RWPE1 (cell line): Measurements from ENCODE around the gene ADRM1.

Source experiments
- CTCF ChIA-PET: fragments of 350-600 bp; sonication (Branson Sonifier 250); formaldehyde crosslinking; extraction: SDS; loops from one replicate; lab custom pipeline; 2021; lab: Yijun Ruan, JAX
- POLR2A ChIA-PET: fragments of 400-600 bp; formaldehyde crosslinking; extraction: SDS; loops from one replicate; lab custom pipeline; 2020; ENCODE audit warnings: antibody characterized with exemption; ENCODE audit not compliant: low non-redundant PET; lab: Yijun Ruan, JAX
- DNase-seq: peaks from one replicate; pipeline ENCODE4 v3.0.0; 2012; ENCODE audit warnings: low spot score
- H3K27ac ChIP-seq: fragments of 450-650 bp; 2 replicates; pipeline ENCODE4 v1.5.1; 2017
- CTCF ChIP-seq: fragments of 450-650 bp; conservative IDR thresholded peaks from 2 replicates; pipeline ENCODE4 v1.5.1; 2017; ENCODE audit warnings: low read depth, mild to moderate bottlenecking

Gene ADRM1

GRCh38 chr20:62293111-62293784 lies 9.5 kb upstream of the ADRM1 start:
- no peak for TF ChIP-seq CTCF
- ChIA-PET CTCF (interaction anchor here (0.6 kb wide), 2 partner anchors 9 to 89 kb away, joined by 3 read pairs; partner anchors contain the start of gene ADRM1), POLR2A (no interaction called here)
- DNase-seq = no peak
- H3K27ac ChIP-seq = no peak overlapping the region

DNA sequence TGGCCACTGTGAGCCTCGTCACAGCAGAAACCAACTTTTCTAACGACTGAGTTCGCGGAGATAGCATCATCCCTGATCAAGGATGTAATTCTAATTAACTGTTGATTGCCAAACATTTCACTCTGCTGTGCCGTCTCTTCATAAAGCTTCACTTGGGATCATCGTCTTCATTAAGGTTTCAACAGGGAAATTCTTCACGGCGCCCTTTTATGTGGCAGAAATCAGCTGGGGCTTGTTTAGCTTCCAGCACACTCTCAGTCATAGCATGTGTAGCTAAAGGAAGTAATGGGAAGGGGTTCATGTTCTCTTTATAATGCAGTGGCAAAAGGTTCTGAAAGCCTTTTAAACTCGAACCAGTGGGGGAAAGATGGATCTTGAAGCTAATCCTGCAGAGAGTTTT lies 8.9 kb upstream of the ADRM1 start:
- ChIA-PET POLR2A (no interaction called here), CTCF (interaction anchor here (0.6 kb wide), 2 partner anchors 9 to 88 kb away, joined by 3 read pairs; partner anchors contain the start of gene ADRM1)
- no peak for DNase-seq
- TF ChIP-seq CTCF = no peak
- H3K27ac ChIP-seq = no peak overlapping the region

DNA sequence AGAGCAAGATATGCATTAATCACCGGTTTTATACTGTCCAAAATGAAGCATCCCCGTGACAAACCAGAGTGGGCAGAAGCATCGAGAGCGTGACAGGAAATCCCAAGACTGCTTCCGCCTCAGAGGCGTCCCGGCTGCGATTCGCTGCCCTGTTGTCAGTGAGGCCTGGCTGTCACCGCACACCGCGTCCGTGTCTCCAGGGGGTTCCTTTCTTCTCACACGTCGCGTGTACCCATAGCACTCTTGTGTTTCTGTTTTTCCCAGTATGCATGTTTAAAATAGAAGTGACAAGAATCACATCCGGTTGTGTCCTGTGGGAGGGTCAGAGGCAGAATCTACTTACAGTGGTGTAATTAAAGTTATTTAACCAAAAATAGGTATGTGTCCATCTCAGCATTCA lies 8.3 kb upstream of the ADRM1 start:
- CTCF ChIA-PET = no interaction called here
- no peak for TF ChIP-seq CTCF
- 0 out of 2 replicates have a peak overlapping the region, but pooled peaks have one; percentile 18 for H3K27ac ChIP-seq
- DNase-seq = no peak
- POLR2A ChIA-PET = no interaction called here

DNA sequence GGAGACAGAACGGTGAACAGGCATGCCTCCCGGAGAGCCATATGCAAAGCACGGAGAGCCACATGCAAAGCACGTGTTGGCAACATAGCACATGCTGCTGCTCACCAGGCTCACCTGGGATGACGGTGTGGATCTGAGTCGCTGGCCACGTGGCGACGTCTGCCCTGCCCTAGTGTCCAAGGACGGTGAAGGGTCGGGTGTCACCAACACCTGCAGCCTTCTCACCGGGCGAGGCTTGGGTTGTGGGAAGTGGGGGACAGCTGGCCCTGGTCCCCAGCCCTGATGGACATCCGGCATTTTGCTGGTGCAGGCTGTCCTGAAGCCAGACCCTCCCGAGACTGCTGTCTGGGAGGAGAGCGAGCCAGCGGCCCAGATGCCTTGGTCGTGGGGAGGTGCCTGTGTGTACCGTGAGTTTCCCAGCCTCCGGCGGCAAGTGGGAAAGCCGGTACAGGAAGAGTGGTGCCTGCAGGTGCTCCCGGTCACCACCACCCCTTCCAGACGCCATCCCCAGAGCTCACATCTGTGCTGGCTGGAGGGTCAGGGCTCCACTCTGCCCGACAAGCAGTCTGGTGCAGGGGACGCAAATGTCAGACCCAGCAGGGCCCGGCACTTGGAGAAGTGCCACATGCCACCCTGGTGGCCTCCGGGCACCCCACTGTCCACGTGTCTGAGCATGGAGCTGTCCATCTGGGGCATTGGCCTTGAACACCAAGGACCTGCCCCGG lies 5.9 kb upstream of the ADRM1 start:
- TF ChIP-seq CTCF = no peak
- ChIA-PET CTCF (interaction anchor here (0.6 to 0.8 kb wide), 2 partner anchors 50 to 1365 kb away, joined by 4 read pairs; no protein-coding TSS in a partner anchor), POLR2A (interaction anchor here (0.5 kb wide), 1 partner anchor 42 kb away, joined by 6 read pairs; no protein-coding TSS in a partner anchor)
- no peak for DNase-seq
- H3K27ac ChIP-seq = peak overlapping the region; percentile 7; the same call in 1 of the 2 replicates

- no peak for DNase-seq
- peak overlapping the region; percentile 7 for H3K27ac ChIP-seq
- no peak for TF ChIP-seq CTCF
- ChIA-PET POLR2A (no interaction called here), CTCF (interaction anchor here (0.6 to 0.8 kb wide), 3 partner anchors 51 to 1364 kb away, joined by 4 read pairs; no protein-coding TSS in a partner anchor)
Observed at GRCh38 chr20:62297449-62298227, 5.2 kb upstream of the ADRM1 start.
